Measurements from ENCODE around the gene TSN. TPM values are rescaled to one million over a fixed set of nuclear protein-coding genes. Genes with fewer than 3 reads are reported as not detected.
"Not testable (repeated sequence)": the region's sequence is repeated elsewhere in the genome, so short reads cannot be mapped to it uniquely, and the experiment has no call there.

Gene TSN
- total and polyA plus RNA-seq, 9 of the 15 experiments (the other 6 are each of a cell fraction or from before 2014, with no cell fraction given), result 63.2 to 152 (median 95.2) TPM

GRCh38 chr2:121813083-121813482 lies 57.6 kb downstream of the TSN start:
- FAIRE-seq; CTCF ChIA-PET (ENCODE audit: low intra/inter-chr PET ratio); H3K9me3 ChIP-seq (replicated peaks; ENCODE audit: control insufficient read depth, insufficient read depth, low read depth, low read length); H3K9me1 ChIP-seq (ENCODE audit: control insufficient read depth, insufficient read depth, low read length); in situ Hi-C loops (cut with MboI); DNase-seq (ENCODE audit: extremely low read depth in 1 of 4, low spot score in 3 of 4); H3K4me3 ChIP-seq; H3K79me2 ChIP-seq (ENCODE audit: control insufficient read depth, insufficient read depth, low read length); H3K4me1 ChIP-seq (replicated peaks in 1 of 2; ENCODE audit: control insufficient read depth in 2 of 2, insufficient read depth in 2 of 2, low read length in 2 of 2); H3K4me2 ChIP-seq (ENCODE audit: insufficient read depth, low read length); H3K27ac ChIP-seq (ENCODE audit: extremely low read depth, low read depth, low read length); H2AFZ ChIP-seq (ENCODE audit: low read depth, low read length); H3K36me3 ChIP-seq (ENCODE audit: control insufficient read depth, insufficient read depth, low read length); H3K9ac ChIP-seq (ENCODE audit: insufficient read depth in 1 of 2, low read depth in 2 of 2, low read length in 2 of 2); ATAC-seq; H4K20me1 ChIP-seq (replicated peaks; ENCODE audit: control insufficient read depth, insufficient read depth, low read length); BruUV-seq (replicated peaks): not testable (repeated sequence)
- POLR2A ChIA-PET, result interaction anchor here (0.6 kb wide), 1 partner anchor 1787 kb away, joined by 3 read pairs; no protein-coding TSS in a partner anchor
- H3K27me3 ChIP-seq (ENCODE audit: control insufficient read depth in 2 of 2, insufficient read depth in 2 of 2, low read length in 2 of 2), result peaks cover 3 to 22% of the 10 kb centered on the region in 2 experiments; a peak in 4 of 5 replicates
- intact Hi-C loops (cut with micrococcal nuclease), result loop anchor here (5.0 kb wide), 3 partner anchors 159 to 639 kb away; no protein-coding TSS in a partner anchor
- 0% methylated on average over 3 of the region's 3 CpGs for WGBS (ENCODE audit: insufficient coverage, low coverage, missing lambda C conversion rate)

GRCh38 chr2:121815216-121815615 lies 59.8 kb downstream of the TSN start:
- ChIA-PET POLR2A (interaction anchor here (0.6 kb wide), 1 partner anchor 20 kb away, joined by 3 read pairs; no protein-coding TSS in a partner anchor), CTCF (ENCODE audit: low intra/inter-chr PET ratio) (no interaction called here)
- Histone ChIP-seq H3K9me1 (ENCODE audit: control insufficient read depth, insufficient read depth, low read length) (no peaks in the 10 kb centered on the region), H3K79me2 (ENCODE audit: control insufficient read depth, insufficient read depth, low read length) (no peaks in the 10 kb centered on the region), H3K4me1 (replicated peaks in 1 of 2; ENCODE audit: control insufficient read depth in 2 of 2, insufficient read depth in 2 of 2, low read length in 2 of 2) (no peaks in the 10 kb centered on the region; a peak in 1 of 5 replicates), H3K4me2 (ENCODE audit: insufficient read depth, low read length) (no peak overlapping the region), H3K9me3 (replicated peaks; ENCODE audit: control insufficient read depth, insufficient read depth, low read depth, low read length) (no peaks in the 10 kb centered on the region), H3K36me3 (ENCODE audit: control insufficient read depth, insufficient read depth, low read length) (no peaks in the 10 kb centered on the region), H3K27ac (ENCODE audit: extremely low read depth, low read depth, low read length) (no peak overlapping the region), H3K4me3 (no peak overlapping the region), H3K27me3 (ENCODE audit: control insufficient read depth in 2 of 2, insufficient read depth in 2 of 2, low read length in 2 of 2) (peaks cover 0 to 21% of the 10 kb centered on the region in 2 experiments; a peak in 2 of 5 replicates), H4K20me1 (replicated peaks; ENCODE audit: control insufficient read depth, insufficient read depth, low read length) (peaks cover 3% of the 10 kb centered on the region; the same call in 1 of the 2 replicates), H3K9ac (ENCODE audit: insufficient read depth in 1 of 2, low read depth in 2 of 2, low read length in 2 of 2) (no peak overlapping the region), H2AFZ (ENCODE audit: low read depth, low read length) (no peak overlapping the region)
- DNase-seq (ENCODE audit: extremely low read depth in 1 of 4, low spot score in 3 of 4) (no peak), FAIRE-seq (no peak), ATAC-seq (no peak)
- in situ Hi-C loops (cut with MboI) (no loop called here), intact Hi-C loops (cut with micrococcal nuclease) (no loop called here)
- BruUV-seq (replicated peaks), result no TSS peak
- WGBS (ENCODE audit: insufficient coverage, low coverage, missing lambda C conversion rate), result 4% methylated on average over 8 of the region's 8 CpGs
- TF ChIP-seq ZNF583 (CRISPR knock-in tag; IDR thresholded peaks at IDR 0.05) (no peak), EZH2 (IDR thresholded peaks at IDR 0.05; ENCODE audit: borderline replicate concordance, low read depth, low read length) (no peak), SP2 (IDR thresholded peaks at IDR 0.05; ENCODE audit: extremely low read depth, low read depth, low read length, poor library complexity, severe bottlenecking) (no peak), PPARD (CRISPR knock-in tag; IDR thresholded peaks at IDR 0.05) (no peak), JUN (IDR thresholded peaks at IDR 0.05; ENCODE audit: borderline replicate concordance, low read depth, low read length) (no peak), JUN (CRISPR knock-in tag; IDR thresholded peaks at IDR 0.05; ENCODE audit: borderline replicate concordance) (no peak), ZNF75A (CRISPR knock-in tag; IDR thresholded peaks at IDR 0.05) (no peak), ARID4B (CRISPR knock-in tag; IDR thresholded peaks at IDR 0.05) (no peak)
- TF ChIP-seq, protein P1, sequence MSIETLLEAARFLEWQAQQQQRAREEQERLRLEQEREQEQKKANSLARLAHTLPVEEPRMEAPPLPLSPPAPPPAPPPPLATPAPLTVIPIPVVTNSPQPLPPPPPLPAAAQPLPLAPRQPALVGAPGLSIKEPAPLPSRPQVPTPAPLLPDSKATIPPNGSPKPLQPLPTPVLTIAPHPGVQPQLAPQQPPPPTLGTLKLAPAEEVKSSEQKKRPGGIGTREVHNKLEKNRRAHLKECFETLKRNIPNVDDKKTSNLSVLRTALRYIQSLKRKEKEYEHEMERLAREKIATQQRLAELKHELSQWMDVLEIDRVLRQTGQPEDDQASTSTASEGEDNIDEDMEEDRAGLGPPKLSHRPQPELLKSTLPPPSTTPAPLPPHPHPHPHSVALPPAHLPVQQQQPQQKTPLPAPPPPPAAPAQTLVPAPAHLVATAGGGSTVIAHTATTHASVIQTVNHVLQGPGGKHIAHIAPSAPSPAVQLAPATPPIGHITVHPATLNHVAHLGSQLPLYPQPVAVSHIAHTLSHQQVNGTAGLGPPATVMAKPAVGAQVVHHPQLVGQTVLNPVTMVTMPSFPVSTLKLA (conservative IDR thresholded peaks at IDR 0.05), result no peak
